NCI-H2227 treated with DMSO at 0.1 percent for 48 hours (cell line): Measurements from ENCODE around the gene MRPL16.
"Not testable (repeated sequence)": the region's sequence is repeated elsewhere in the genome, so short reads cannot be mapped to it uniquely, and the experiment has no call there.

Source experiments
- DNase-seq: peaks from one replicate; lab custom pipeline; 2025; lab: John Stamatoyannopoulos, UW

Gene MRPL16

DNA sequence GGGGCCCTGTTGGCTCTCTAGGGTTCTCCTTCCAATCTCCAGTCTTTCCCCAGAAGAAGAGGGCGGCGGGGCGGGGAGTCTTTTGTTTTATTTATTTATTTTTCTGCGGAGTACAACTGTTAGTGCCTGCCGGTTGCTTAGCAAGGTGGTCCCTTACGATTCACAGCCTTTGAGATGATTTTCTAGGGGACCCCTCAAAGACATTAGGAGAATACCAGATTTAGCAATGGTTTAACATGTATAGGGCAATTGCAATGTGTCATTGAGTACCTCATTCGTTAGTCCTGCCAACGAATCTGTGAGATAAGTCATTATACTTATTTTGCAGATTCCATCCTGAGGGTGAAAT lies 307 bp upstream of the MRPL16 start:
- DNase-seq: no peak

DNA sequence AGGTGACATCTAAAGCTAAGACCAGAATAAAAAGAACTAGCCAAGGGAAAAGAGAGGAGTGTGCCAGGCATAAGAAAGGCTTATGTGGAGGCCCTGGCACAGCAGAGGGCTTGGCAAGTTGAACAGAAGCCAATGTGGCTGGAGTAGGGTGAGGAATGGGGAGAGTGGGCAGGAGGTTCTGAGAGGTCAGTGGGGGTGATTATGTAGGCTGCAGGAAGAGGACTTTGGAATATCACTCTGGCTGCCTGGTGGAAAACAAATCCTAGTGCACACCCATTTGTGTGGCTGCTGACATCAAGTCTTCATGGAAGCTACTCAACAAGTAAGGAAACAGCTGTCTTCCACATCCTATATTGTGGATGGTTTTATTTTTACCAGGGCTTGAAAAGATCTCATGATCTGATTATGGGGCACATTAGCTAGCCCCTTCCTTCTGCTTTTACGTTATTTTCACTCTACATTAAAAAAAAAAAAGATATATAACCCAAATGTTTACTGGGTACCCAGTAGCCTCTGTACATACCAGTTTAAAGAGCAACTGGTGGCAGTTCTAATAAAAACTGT lies 3.4 kb downstream of the MRPL16 start:
- no peak for DNase-seq

DNA sequence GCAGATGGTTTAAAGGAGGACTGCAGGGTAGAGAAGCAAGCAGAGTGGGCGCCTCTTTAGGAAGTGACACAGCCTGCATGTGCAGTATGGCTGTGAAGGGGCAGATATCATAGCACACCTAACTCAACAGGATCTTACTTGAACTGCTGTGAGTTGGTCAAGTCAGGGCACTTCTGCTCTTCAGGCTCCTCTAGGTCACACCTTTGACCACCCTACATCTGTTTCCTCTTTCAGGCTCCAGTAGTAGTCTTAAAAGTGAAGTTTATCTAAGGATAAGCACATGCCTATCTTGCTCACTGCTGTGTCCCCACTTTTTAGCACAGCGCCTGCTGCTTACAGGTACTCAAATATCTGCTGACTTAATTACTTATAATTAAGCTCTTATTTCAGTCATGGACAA lies 6.5 kb downstream of the MRPL16 start:
- no peak for DNase-seq

DNA sequence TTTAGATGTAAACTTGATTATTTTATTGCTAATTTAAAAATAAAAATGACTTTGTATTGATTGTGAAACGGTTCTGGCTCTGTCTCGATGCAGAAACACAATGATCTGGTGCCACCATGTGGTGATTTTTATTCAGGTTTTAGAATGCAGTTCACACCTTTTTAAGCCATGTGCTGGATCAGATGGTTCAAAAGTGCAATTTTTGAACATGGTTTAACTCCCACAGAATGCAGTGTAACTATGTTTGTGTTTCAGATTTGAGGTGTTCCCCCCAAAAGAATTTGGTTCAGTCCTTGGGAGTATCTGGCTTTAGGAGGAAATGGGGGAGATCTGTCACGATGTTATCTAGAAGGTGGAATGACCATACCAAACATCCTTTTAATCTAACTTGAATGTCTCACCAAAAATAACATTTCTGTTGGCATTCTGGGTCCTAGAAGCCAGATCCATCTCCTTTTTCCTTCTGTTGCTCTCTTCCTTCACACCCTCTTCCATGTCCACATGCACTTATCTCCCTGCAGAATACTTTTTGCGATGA lies 7.9 kb downstream of the MRPL16 start:
- peak; percentile 67 for DNase-seq

DNA sequence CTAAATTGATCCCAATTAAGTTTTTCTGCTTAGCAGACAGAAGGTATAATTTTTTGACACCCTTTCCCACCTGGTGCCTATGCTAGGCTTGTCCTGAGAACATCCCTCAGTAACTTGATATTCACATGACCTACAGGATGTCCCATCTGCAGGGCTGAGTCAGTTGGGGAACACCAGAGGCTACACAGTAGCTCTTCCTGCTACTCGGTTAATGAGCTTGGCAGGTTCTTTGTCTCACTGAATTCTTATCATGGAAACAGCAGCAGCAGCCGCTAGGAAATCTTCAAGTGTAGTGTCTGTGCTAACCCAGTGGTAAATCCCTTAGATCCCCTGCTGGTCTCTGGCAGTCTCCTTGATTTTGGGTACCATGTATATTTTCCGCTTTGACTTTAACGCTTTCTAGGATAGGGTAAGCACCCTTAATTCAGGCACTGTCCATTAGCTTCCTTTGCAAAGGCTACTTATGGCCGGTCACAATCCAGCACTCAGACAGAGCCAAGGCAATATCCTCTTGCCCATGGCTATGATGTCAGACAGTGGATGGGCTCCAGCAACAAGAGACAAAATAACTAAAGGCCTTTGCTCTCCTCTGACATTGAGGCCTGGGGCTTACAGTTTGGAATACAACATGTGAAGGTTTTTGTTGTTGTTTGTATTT lies 8.5 kb downstream of the MRPL16 start:
- DNase-seq: no peak

DNA sequence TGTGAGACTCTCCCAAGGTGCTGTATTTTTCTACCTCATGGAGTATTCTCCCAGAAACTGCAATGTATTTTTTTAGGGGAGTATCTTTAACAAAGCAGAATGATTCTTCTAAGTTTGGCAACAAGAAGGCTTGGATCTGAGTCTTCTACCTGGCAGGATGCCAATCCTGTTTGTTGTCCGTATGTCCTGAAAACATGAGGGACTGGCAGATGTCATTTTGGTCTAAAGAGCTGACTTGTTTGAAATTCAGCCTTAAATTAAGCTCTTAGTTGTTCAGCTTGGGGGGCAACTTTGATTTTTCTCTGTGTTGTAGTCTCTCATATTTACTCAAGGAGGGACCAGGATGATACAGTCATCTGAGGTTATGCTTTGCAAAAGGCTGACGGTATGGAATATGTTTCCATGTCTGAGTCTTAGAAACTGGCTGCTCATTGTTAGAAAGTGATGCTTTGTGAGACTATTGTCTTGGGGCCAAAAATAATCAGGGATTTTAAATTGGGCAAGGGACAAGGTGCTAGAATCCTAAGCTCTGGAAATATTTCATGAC lies 9.3 kb downstream of the MRPL16 start:
- no peak for DNase-seq

DNA sequence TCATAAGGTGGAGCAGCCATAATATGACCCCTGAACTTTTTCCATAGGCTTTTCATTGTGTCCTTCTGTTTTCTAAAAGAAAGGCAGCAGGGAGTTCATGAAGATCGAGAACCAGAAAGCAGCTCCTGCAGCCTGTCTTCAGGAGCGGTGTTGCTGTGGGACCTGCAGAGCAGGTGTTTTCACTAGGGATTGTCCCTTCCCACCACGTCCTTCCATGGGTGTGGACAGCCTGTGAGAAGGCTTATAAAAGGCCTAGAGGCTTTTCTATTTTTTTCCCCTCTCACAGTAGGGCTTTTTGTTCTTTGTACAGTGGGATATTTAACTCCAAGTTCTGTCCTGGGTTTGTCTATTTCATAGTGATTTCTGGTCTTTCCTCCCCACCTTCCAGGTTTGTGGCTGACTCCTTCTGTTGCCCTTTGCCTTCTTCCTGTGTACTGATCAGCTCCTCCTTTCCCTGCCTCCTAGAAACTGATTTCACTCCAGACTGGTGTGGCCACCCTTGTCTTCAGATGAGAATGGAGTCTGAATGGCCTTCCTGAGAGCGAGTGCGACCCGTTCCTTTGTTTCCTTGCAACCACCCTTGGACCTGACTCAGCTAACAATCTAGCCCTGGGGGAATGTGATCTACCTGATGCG lies 10.1 kb downstream of the MRPL16 start:
- DNase-seq: no peak

DNA sequence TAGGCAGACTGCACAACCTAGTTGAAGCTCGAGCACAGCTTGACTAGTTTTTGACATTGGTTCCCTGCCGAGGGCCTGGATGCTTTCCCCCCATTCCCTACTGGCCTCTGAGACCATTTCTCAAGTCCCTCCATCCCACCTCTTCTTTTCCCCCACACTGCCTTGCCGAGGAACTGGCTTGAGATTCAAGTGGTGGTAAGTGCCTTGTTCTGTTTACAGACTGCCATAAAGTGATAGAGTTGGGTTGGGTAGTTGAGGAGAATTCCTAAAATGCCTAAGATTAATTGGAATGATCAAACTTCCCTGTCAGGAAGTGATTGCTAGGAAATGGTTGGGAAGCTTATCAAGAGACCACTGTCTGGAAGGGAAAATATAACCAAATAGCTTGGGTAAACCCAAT lies 16.2 kb downstream of the MRPL16 start:
- DNase-seq: no peak

DNA sequence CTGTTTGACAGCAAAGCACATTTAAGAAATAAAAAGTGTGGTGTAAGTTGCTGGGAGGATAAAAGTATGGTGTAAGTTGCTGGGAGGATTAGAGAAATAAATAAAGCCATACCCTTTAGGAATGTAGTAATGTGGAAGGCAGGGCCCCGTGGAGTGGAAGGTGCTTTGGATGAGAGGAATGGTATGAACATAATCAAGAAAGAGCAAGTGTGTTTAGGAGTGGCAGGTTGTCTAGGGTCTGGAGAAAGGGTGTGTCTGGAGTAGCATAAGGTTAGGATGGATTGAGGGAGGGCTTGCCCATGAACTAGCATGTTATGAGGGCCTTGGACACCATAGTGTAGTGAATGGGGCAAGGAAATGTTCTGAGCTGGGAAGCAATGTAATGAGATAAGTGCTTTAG lies 18.1 kb downstream of the MRPL16 start:
- DNase-seq: no peak

DNA sequence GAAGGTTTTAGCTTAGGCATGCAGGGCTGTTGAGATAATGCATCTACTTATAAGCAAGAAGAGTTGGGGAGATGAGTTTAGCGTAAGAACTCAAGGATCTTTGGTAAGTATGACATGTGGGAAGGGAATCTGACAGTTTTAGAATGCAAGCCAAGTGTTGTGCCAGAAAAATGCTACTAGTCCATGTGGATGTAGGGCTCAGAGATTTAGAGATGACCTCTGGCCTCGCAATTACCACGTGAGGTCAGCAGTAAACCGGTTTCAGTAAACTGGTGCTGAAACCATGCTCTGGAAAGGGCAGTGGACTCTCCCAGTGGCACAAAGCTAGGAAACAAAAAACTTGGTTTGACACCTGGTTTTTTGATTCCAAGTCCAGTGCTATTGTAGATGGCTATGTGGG lies 18.9 kb downstream of the MRPL16 start:
- DNase-seq: no peak

DNA sequence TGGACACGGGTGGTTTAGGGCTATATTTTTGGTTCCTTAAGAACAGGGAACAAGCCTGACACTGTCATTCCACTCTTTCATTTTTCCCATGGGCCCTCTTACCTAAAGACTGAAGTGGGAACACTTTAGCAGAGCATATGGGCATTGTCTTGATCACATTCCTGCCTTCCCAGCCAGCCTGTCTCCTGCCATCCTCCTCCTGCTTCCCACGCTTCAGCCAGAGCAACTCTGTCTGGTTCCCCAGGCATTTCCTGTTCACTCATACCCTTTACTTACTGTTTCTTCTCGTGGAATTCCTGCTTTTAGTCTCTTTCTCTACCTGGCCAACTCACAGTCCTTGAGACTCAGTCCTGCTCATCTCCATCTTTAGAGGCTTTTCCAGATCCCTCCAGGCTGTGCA lies 22.8 kb downstream of the MRPL16 start:
- no peak for DNase-seq

DNA sequence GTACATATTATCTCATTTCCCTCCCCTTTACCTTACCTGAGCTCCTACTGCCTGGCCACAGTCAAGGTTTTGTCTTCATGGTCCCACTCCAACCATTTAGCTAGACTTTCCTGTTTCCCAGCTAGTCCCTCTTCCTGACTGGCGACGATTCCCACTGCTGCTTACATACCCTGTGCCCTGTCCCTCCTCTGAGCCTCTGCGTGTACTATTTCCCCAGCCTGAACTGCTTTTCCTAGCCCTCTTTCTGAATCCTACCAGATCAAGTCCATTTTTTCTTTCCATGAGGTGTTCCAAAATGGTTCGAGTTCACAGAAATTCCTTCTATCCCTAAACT lies 23.4 kb downstream of the MRPL16 start:
- DNase-seq: no peak

DNA sequence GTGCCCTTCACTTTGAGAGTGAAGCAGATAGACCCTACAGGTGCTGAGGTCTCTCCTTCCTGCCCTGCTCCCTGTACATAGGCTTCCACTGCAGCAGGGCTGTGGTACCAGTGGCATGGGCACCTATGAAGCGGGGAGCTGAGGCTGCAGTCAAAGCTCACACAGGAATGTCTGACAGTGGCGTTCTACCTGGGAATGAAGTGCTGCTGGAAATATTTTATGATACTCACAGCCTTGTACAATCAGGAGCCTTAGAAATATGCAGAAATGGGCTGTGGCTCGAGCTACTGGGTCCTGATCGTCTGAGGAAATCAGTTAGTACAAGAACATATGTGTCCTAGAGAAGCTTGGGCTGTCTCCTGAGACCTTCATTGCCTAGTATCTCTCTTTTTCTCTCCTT lies 24.8 kb downstream of the MRPL16 start:
- DNase-seq: no peak

DNA sequence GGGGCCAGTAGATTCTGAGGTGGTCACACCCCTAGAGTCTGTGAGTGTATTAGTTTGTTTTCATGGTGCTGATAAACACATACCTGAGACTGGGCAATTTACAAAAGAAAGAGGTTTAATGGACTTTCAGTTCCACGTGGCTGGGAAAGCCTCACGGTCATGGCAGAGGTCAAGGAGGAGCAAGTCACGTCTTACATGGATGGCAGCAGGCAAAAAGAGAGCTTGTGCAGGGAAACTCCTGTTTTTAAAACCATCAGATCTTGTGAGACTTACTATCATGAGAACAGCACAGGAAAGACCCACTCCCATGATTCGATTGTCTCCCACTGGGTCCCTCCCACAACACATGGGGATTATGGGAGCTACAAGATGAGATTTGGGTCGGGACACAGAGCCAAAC lies 26.1 kb downstream of the MRPL16 start:
- DNase-seq: not testable (repeated sequence)

DNA sequence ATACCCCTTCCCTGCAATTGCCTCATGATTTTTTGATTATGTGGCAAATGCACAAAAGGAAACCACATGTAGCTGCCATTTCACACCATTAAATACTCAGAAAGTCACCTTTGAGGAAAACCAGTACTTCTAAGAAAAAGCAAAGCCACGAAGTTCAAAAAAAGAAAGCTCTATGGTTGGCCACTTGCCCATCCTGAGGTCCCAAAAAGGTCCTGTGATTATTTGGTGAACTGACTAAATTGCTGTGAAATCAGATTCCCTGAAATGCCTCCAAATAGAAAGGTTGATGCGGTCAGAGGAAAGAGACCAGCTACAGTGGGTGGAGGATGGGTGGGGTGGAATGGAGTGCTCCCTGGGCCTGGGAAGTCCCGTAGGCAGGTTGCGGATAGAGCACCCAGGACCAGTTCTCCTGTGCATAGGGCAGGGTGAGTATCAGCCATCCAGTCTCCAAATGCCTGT lies 26.9 kb downstream of the MRPL16 start:
- no peak for DNase-seq

DNA sequence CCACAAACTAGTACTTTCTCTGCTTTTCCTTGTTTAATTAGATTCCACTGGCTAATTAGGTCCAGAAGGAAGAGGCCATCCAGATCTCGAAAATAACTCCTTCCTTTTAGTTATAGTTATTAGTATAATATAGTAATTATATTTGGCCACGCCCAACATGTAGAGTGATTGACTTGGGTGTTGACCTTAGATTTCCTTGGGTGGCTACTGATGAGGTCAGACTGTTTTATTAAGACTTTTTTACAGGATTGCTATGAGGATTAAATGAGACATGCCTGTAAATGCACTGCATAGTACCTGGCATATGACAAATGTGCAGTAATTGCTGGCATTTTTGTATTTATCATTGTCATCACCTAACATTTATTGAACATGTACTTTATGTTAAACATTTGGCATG lies 28.5 kb downstream of the MRPL16 start:
- DNase-seq: no peak

DNA sequence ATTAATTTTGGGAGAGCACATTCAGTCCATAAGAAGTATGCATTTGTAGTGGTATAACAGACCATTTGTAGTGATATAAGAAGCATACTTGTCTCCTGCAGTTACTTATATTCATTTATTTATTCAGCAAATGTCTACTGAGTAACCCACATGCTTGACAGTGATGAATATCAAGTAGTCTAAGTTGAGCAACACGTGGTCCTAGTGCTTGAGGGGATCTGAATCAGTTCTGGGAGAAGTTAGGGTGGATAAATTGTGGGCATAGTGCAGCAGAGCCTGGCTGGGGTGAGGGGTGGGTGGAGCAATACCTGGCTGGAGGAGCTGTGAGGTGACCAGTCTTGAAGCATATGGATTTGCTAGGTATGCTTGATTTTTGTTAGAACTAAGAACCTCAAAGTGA lies 31.1 kb downstream of the MRPL16 start:
- no peak for DNase-seq

DNA sequence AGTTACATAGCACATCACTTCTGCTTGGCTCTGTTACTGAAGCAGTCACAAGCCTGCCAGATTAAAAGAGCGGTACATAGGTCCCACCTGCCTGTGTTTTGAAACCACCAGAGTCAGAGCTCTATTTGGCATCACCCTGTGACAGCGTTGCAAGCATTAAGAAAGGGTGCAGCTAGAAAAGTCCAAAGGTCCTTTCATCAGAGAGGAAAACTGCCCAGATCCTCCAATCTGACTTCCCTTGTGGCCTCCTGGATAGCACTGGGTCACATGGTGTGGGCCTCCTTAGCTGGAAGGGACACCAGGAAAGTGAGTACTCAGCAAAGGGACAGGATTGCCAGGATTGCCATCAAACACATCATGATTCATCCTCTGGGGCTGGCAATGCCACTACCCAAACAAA lies 32.5 kb downstream of the MRPL16 start:
- no peak for DNase-seq

DNA sequence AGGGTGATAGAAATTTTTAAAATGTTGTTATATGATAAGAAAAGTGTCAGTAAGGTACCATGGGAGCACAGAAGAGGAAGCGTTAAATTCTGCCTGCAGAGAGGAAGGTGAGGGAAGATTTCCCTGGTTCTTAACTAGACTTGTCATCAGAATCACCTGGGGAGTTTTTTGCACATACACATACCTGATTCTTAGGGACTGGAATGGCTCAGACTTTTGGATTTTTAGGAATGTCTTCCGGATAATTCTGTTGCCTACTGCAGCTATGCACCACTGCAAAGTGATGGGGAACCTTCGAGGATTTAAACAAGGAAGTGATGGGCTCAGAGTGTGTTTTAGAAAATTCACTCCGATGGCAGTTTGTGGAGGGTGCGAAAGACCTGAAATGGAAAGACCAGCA lies 33.5 kb downstream of the MRPL16 start:
- no peak for DNase-seq

DNA sequence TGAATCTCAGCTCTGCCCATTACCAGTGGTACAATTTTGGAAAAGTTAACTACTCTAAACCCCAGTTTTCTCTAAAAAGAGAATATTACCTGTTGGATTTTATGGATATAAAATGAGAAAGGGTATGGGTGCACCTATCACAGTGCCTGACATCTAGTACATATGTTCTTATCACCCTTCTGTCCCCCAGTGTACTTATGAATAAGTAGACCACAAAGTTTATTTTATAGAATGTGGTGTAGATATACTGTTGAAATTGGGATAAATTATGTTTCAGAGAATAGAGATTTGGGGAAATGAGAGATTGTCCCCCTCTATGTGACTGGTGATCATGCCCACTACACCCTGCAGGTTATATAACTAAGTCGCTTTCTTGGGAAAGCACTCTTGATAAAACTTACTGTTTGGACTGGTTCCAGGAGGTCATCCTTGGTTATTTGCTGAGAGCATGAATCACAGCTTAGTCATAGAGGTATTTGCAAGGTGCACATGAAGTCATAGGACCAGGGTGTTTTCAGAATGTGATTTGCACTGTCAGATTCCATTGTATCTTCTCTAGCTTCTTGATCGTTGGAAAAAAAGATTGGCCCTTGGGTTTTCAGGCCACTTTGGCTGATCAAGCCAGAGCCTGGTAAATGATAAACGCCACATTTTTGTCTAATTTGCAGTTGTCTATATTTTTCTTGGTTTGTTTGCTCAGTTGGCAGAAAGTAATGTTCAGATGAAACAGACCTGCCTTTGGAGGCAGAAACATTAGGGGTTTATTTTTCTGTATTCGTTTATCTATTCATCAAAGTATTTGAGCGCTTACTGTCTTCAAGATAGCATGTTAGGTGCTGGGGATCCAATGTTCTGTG lies 34.1 kb downstream of the MRPL16 start:
- no peak for DNase-seq

DNA sequence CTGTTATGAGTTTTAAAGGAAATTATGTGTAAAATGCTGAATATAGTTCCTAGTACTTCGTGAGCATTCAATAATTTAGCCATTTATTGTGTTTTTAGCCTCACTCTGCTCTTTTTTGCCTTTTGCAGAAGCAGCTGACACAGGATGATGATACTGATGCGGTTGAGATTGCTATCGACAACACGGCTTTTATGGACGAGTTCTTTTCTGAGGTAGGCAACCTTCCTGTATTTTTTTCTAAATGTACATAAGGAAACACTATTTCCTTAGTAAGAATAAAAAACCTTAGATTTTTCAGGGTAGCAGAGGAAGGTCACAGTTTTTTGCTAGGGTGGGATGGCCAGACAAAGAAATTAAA lies 37.5 kb downstream of the MRPL16 start:
- DNase-seq: no peak

DNA sequence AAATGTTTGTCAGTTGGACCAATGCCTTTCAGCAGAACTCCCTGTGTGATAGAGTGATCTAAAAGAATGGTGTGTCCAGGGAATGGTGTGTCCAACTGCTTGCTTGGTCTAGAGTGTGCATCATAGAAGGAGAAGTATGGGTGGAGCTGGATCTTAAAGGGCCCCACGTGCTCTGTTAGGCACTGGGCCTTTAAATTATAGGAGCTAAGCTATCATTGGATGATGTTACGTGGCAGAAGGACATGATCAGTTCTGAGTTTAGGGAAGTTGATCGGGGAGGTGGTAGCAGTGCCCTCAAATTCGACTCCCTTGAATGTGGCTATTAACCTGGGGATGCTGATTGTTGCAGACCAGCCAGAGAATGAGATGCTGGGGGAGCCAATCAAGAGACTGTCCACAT lies 39.0 kb downstream of the MRPL16 start:
- DNase-seq: no peak

DNA sequence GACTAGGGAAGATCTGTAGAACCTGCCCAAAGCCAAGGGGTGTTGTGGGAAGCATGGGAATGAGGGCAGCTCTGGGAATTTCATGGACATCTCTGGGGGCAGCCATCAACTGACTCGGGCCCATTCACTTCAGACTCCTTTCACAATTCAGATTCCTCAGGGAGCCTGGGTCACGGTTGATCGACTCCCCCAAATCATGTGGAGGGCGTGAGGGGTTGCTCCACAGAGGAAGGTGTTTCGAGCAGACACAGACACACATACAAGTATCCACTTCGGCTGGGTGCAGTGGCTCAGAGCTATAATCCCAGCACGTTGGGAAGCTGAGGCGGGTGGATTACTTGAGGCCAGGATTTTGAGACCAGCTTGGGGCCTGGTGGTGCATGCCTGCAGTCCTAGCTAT lies 39.7 kb downstream of the MRPL16 start:
- no peak for DNase-seq
